ENCODE data around the gene ELP1. TPM values are rescaled to one million over a fixed set of nuclear protein-coding genes. Genes with fewer than 3 reads are reported as not detected.
"Not testable (repeated sequence)": the region's sequence is repeated elsewhere in the genome, so short reads cannot be mapped to it uniquely, and the experiment has no call there.

The ELP1 gene
- total RNA-seq, 2 experiments from 2014 or later, result 32.3 to 37.6 TPM

GRCh38 chr9:108950168-108950567 lies 16.2 kb upstream of the ELP1 start:
- H3K4me1 Mint-ChIP-seq, result no peaks in the 10 kb centered on the region
- no peak overlapping the region for H3K27ac Mint-ChIP-seq
- H3K4me3 Mint-ChIP-seq, result no peak overlapping the region
- no peaks in the 10 kb centered on the region for H3K9me3 Mint-ChIP-seq
- H3K36me3 Mint-ChIP-seq, result no peaks in the 10 kb centered on the region
- H3K27me3 Mint-ChIP-seq, result no peaks in the 10 kb centered on the region
- DNase-seq, result no peak

- H3K27me3 Mint-ChIP-seq, result no peaks in the 10 kb centered on the region
- H3K4me1 Mint-ChIP-seq, result peaks cover 11% of the 10 kb centered on the region
- H3K9me3 Mint-ChIP-seq, result no peaks in the 10 kb centered on the region
- no peak overlapping the region for H3K4me3 Mint-ChIP-seq
- H3K27ac Mint-ChIP-seq, result no peak overlapping the region
- no peaks in the 10 kb centered on the region for H3K36me3 Mint-ChIP-seq
- no peak for DNase-seq
Observed at GRCh38 chr9:108939975-108940374, 6.1 kb upstream of the ELP1 start.

- peaks cover 2% of the 10 kb centered on the region for H3K36me3 Mint-ChIP-seq
- H3K27me3 Mint-ChIP-seq, result no peaks in the 10 kb centered on the region
- peaks cover 19% of the 10 kb centered on the region for H3K4me1 Mint-ChIP-seq
- H3K27ac Mint-ChIP-seq, result no peak overlapping the region
- H3K9me3 Mint-ChIP-seq, result no peaks in the 10 kb centered on the region
- H3K4me3 Mint-ChIP-seq, result no peak overlapping the region
- DNase-seq, result no peak
Observed at GRCh38 chr9:108937561-108938305, 3.8 kb upstream of the ELP1 start.

GRCh38 chr9:108934323-108934893 lies 484 bp upstream of the ELP1 start, which contains the start of gene ABITRAM:
Gene ABITRAM, plus strand, starts transcription at chr9:108934400. Its CDS starts 87 bp downstream, at chr9:108934487.
- peak within 1 kb of the TSS; percentile 97 for H3K4me3 Mint-ChIP-seq
- H3K36me3 Mint-ChIP-seq, result peaks cover 4% of the 10 kb centered on the region
- H3K27me3 Mint-ChIP-seq, result no peaks in the 10 kb centered on the region
- DNase-seq, result peak; percentile 85
- H3K9me3 Mint-ChIP-seq, result no peaks in the 10 kb centered on the region
- H3K4me1 Mint-ChIP-seq, result peaks cover 30% of the 10 kb centered on the region
- peak within 1 kb of the TSS; percentile 94 for H3K27ac Mint-ChIP-seq

GRCh38 chr9:108933231-108933717 lies 650 bp downstream of the ELP1 start:
- no peaks in the 10 kb centered on the region for H3K9me3 Mint-ChIP-seq
- H3K4me3 Mint-ChIP-seq, result peak overlapping the region; percentile 97
- H3K27ac Mint-ChIP-seq, result peak overlapping the region; percentile 94
- peaks cover 30% of the 10 kb centered on the region for H3K4me1 Mint-ChIP-seq
- no peak for DNase-seq
- no peaks in the 10 kb centered on the region for H3K27me3 Mint-ChIP-seq
- H3K36me3 Mint-ChIP-seq, result peaks cover 4% of the 10 kb centered on the region

GRCh38 chr9:108928386-108928785 lies 5.5 kb downstream of the ELP1 start:
- no peaks in the 10 kb centered on the region for H3K9me3 Mint-ChIP-seq
- H3K4me3 Mint-ChIP-seq, result no peak overlapping the region
- H3K27me3 Mint-ChIP-seq, result no peaks in the 10 kb centered on the region
- DNase-seq, result no peak
- peaks cover 15% of the 10 kb centered on the region for H3K4me1 Mint-ChIP-seq
- peaks cover 18% of the 10 kb centered on the region for H3K36me3 Mint-ChIP-seq
- H3K27ac Mint-ChIP-seq, result no peak overlapping the region

- H3K27ac Mint-ChIP-seq, result no peak overlapping the region
- no peaks in the 10 kb centered on the region for H3K4me1 Mint-ChIP-seq
- H3K36me3 Mint-ChIP-seq, result peaks cover 22% of the 10 kb centered on the region
- no peaks in the 10 kb centered on the region for H3K9me3 Mint-ChIP-seq
- no peak overlapping the region for H3K4me3 Mint-ChIP-seq
- H3K27me3 Mint-ChIP-seq, result no peaks in the 10 kb centered on the region
- no peak for DNase-seq
Observed at GRCh38 chr9:108924466-108924865, 9.5 kb downstream of the ELP1 start.

- Mint-ChIP-seq H3K9me3 (no peaks in the 10 kb centered on the region), H3K27ac (no peak overlapping the region), H3K27me3 (no peaks in the 10 kb centered on the region), H3K4me1 (no peaks in the 10 kb centered on the region), H3K36me3 (peaks cover 19% of the 10 kb centered on the region), H3K4me3 (no peak overlapping the region)
- DNase-seq, result no peak
Observed at GRCh38 chr9:108921200-108921599, 12.7 kb downstream of the ELP1 start.

- not testable (repeated sequence) for DNase-seq, H3K4me3 Mint-ChIP-seq, H3K4me1 Mint-ChIP-seq, H3K27ac Mint-ChIP-seq, H3K9me3 Mint-ChIP-seq, H3K27me3 Mint-ChIP-seq
- H3K36me3 Mint-ChIP-seq, result peaks cover 21% of the 10 kb centered on the region
Observed at GRCh38 chr9:108920401-108920800, 13.5 kb downstream of the ELP1 start.

- Mint-ChIP-seq H3K9me3 (no peaks in the 10 kb centered on the region), H3K27ac (no peak overlapping the region), H3K4me1 (no peaks in the 10 kb centered on the region), H3K27me3 (no peaks in the 10 kb centered on the region), H3K4me3 (no peak overlapping the region), H3K36me3 (peaks cover 16% of the 10 kb centered on the region)
- DNase-seq, result no peak
Observed at GRCh38 chr9:108919517-108919916, 14.4 kb downstream of the ELP1 start.

- no peak for DNase-seq
- H3K9me3 Mint-ChIP-seq, result no peaks in the 10 kb centered on the region
- no peak overlapping the region for H3K4me3 Mint-ChIP-seq
- H3K36me3 Mint-ChIP-seq, result peaks cover 26% of the 10 kb centered on the region
- peaks cover 8% of the 10 kb centered on the region for H3K4me1 Mint-ChIP-seq
- H3K27me3 Mint-ChIP-seq, result no peaks in the 10 kb centered on the region
- no peak overlapping the region for H3K27ac Mint-ChIP-seq
Observed at GRCh38 chr9:108913391-108913790, 20.5 kb downstream of the ELP1 start.

- no peak overlapping the region for H3K27ac Mint-ChIP-seq
- H3K4me3 Mint-ChIP-seq, result no peak overlapping the region
- no peaks in the 10 kb centered on the region for H3K9me3 Mint-ChIP-seq
- H3K4me1 Mint-ChIP-seq, result peaks cover 8% of the 10 kb centered on the region
- H3K36me3 Mint-ChIP-seq, result peaks cover 30% of the 10 kb centered on the region
- DNase-seq, result no peak
- H3K27me3 Mint-ChIP-seq, result no peaks in the 10 kb centered on the region
Observed at GRCh38 chr9:108911820-108912219, 22.1 kb downstream of the ELP1 start.

- peaks cover 8% of the 10 kb centered on the region for H3K4me1 Mint-ChIP-seq
- H3K27ac Mint-ChIP-seq, result no peak overlapping the region
- no peak for DNase-seq
Observed at GRCh38 chr9:108910914-108911313, 23.0 kb downstream of the ELP1 start.

GRCh38 chr9:108910402-108910801 lies 23.5 kb downstream of the ELP1 start:
- Mint-ChIP-seq H3K4me1 (peaks cover 8% of the 10 kb centered on the region), H3K27me3 (no peaks in the 10 kb centered on the region), H3K4me3 (no peak overlapping the region), H3K36me3 (peaks cover 28% of the 10 kb centered on the region), H3K27ac (no peak overlapping the region), H3K9me3 (no peaks in the 10 kb centered on the region)
- DNase-seq, result no peak

More at GRCh38 chr9:108910914-108911313, 23.0 kb downstream of the ELP1 start:
- Mint-ChIP-seq H3K36me3 (peaks cover 31% of the 10 kb centered on the region), H3K9me3 (no peaks in the 10 kb centered on the region), H3K4me3 (no peak overlapping the region), H3K27me3 (no peaks in the 10 kb centered on the region)

GRCh38 chr9:108905494-108905893 lies 28.4 kb downstream of the ELP1 start:
- DNase-seq, result no peak
- Mint-ChIP-seq H3K4me3 (no peak overlapping the region), H3K36me3 (peaks cover 20% of the 10 kb centered on the region), H3K27me3 (no peaks in the 10 kb centered on the region), H3K9me3 (no peaks in the 10 kb centered on the region), H3K27ac (no peak overlapping the region), H3K4me1 (no peaks in the 10 kb centered on the region)

- Mint-ChIP-seq H3K27me3 (no peaks in the 10 kb centered on the region), H3K36me3 (peaks cover 20% of the 10 kb centered on the region), H3K9me3 (no peaks in the 10 kb centered on the region), H3K4me1 (no peaks in the 10 kb centered on the region), H3K4me3 (no peak overlapping the region), H3K27ac (no peak overlapping the region)
- no peak for DNase-seq
Observed at GRCh38 chr9:108904161-108904560, 29.8 kb downstream of the ELP1 start.
